ENCODE results near the gene TARS3. TPM values are rescaled to one million over a fixed set of nuclear protein-coding genes. Genes with fewer than 3 reads are reported as not detected.
"Not testable (repeated sequence)": the region's sequence is repeated elsewhere in the genome, so short reads cannot be mapped to it uniquely, and the experiment has no call there.

The TARS3 gene
- total and polyA plus RNA-seq, 4 donors = 2.8 to 20.6 (median 13.2) TPM

DNA sequence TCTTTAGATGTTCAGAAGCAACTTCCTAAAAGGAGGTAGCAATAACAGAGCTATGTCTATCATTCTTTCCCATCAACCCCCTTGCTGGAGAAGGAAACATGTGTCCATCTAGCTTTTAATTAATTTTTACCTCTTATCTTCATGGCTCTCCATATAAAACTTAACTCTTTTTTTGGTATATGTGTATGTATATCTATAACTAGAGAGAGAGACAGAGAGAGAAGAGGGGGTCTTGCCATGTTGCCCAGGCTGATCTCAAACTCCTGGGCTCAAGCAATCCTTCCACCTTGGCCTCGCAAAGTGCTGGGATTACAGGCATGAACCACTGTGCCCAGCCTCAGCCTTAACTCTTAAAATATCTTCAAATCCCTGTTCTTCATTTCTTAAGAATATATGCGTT, 10.6 kb upstream of the TARS3 start:
- DNase-seq; H3K4me3 ChIP-seq (ENCODE audit: low read length in 2 of 2); ATAC-seq (ENCODE audit: low FRiP score); H3K9me3 ChIP-seq (ENCODE audit: control insufficient read depth, low read length); H3K27ac ChIP-seq (ENCODE audit: low read depth in 1 of 2, low read length in 2 of 2); intact Hi-C loops (cut with DNase I); H3K27me3 ChIP-seq (ENCODE audit: control insufficient read depth in 1 of 2, insufficient read depth in 2 of 2, low read length in 1 of 2); H3K36me3 ChIP-seq (ENCODE audit: control insufficient read depth in 1 of 2, insufficient read depth in 2 of 2, low read length in 1 of 2); H3K4me1 ChIP-seq (ENCODE audit: control insufficient read depth in 1 of 2, insufficient read depth in 2 of 2, low read length in 2 of 2): not testable (repeated sequence)
- 96% methylated on average over 2 of the region's 2 CpGs for WGBS, 2 donors

GRCh38 chr15:101733545-101733944, 9.3 kb upstream of the TARS3 start:
- ATAC-seq (ENCODE audit: low FRiP score) = no peak
- H3K27ac ChIP-seq (ENCODE audit: low read depth in 1 of 2, low read length in 2 of 2) = no peak overlapping the region
- 89% methylated on average over 2 of the region's 2 CpGs for WGBS, 2 donors
- intact Hi-C loops (cut with DNase I) = no loop called here
- no peaks in the 10 kb centered on the region for H3K4me1 ChIP-seq (ENCODE audit: control insufficient read depth in 1 of 2, insufficient read depth in 2 of 2, low read length in 2 of 2)
- H3K27me3 ChIP-seq (ENCODE audit: control insufficient read depth in 1 of 2, insufficient read depth in 2 of 2, low read length in 1 of 2) = no peaks in the 10 kb centered on the region
- H3K9me3 ChIP-seq (ENCODE audit: control insufficient read depth, low read length) = no peaks in the 10 kb centered on the region
- H3K4me3 ChIP-seq (ENCODE audit: low read length in 2 of 2) = no peak overlapping the region
- no peak for DNase-seq
- H3K36me3 ChIP-seq (ENCODE audit: control insufficient read depth in 1 of 2, insufficient read depth in 2 of 2, low read length in 1 of 2) = no peaks in the 10 kb centered on the region

DNA sequence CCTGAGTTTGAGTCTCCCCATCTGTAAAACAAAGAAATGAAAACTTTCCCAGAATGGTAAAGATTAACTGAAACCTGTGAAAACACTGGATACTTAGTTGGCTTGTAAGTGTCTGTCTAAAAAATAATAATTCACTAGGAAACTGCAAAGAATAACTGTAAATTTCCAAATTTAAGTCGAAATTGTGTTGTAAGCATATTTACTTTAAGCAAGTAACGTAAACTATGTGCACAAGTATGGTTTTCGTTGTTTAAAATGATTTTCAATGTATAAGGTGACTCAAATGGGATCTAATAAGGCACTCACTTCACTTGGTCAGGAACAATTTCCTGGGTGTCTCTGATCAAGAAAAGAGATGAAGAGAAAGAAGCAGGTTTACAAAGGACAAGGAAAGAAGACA, 8.5 kb upstream of the TARS3 start:
- no peak overlapping the region for H3K27ac ChIP-seq (ENCODE audit: low read depth in 1 of 2, low read length in 2 of 2)
- intact Hi-C loops (cut with DNase I) = no loop called here
- H3K9me3 ChIP-seq (ENCODE audit: control insufficient read depth, low read length) = no peaks in the 10 kb centered on the region
- no peak for DNase-seq
- ATAC-seq (ENCODE audit: low FRiP score) = no peak
- H3K27me3 ChIP-seq (ENCODE audit: control insufficient read depth in 1 of 2, insufficient read depth in 2 of 2, low read length in 1 of 2) = no peaks in the 10 kb centered on the region
- H3K36me3 ChIP-seq (ENCODE audit: control insufficient read depth in 1 of 2, insufficient read depth in 2 of 2, low read length in 1 of 2) = no peaks in the 10 kb centered on the region
- 84 to 90% methylated on average over 3 of the region's 3 CpGs for WGBS, 2 donors
- H3K4me3 ChIP-seq (ENCODE audit: low read length in 2 of 2) = no peak overlapping the region
- no peaks in the 10 kb centered on the region for H3K4me1 ChIP-seq (ENCODE audit: control insufficient read depth in 1 of 2, insufficient read depth in 2 of 2, low read length in 2 of 2)

DNA sequence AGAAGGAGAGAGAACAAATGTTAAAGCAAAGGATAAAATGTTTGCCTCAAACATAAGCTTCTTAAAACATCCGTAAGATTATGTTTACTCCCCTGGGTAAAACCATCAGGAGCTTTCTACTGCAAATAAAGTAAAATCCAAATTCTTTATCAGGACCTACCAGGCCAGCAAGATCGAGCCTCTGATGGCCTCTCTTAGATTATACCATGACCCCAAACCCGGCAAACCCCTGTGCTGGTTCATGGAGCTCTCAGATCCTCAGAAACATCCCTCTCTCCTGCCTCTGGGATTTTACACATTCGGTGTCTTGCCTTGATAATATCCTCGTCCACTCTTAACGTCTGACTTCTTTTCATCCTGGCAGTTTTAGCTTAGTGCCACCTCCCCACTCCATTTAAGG, 7.5 kb upstream of the TARS3 start:
- intact Hi-C loops (cut with DNase I) = no loop called here
- 75 to 79% methylated on average over 6 of the region's 6 CpGs for WGBS, 2 donors
- ATAC-seq (ENCODE audit: low FRiP score) = no peak

GRCh38 chr15:101727186-101727585, 2.9 kb upstream of the TARS3 start:
- intact Hi-C loops (cut with DNase I) = no loop called here
- Histone ChIP-seq H3K27me3 (ENCODE audit: control insufficient read depth in 1 of 2, insufficient read depth in 2 of 2, low read length in 1 of 2) (no peaks in the 10 kb centered on the region), H3K4me3 (ENCODE audit: low read length in 2 of 2) (no peak overlapping the region), H3K9me3 (ENCODE audit: control insufficient read depth, low read length) (no peaks in the 10 kb centered on the region), H3K36me3 (ENCODE audit: control insufficient read depth in 1 of 2, insufficient read depth in 2 of 2, low read length in 1 of 2) (no peaks in the 10 kb centered on the region), H3K4me1 (ENCODE audit: control insufficient read depth in 1 of 2, insufficient read depth in 2 of 2, low read length in 2 of 2) (no peaks in the 10 kb centered on the region), H3K27ac (ENCODE audit: low read depth in 1 of 2, low read length in 2 of 2) (no peak overlapping the region)
- 82 to 86% methylated on average over 1 of the region's 1 CpG for WGBS, 2 donors
- DNase-seq (no peak), ATAC-seq (ENCODE audit: low FRiP score) (no peak)

More for the DNA sequence above, 7.5 kb upstream of the TARS3 start:
- Histone ChIP-seq H3K9me3 (ENCODE audit: control insufficient read depth, low read length) (no peaks in the 10 kb centered on the region), H3K27ac (ENCODE audit: low read depth in 1 of 2, low read length in 2 of 2) (no peak overlapping the region), H3K36me3 (ENCODE audit: control insufficient read depth in 1 of 2, insufficient read depth in 2 of 2, low read length in 1 of 2) (no peaks in the 10 kb centered on the region), H3K27me3 (ENCODE audit: control insufficient read depth in 1 of 2, insufficient read depth in 2 of 2, low read length in 1 of 2) (no peaks in the 10 kb centered on the region), H3K4me3 (ENCODE audit: low read length in 2 of 2) (no peak overlapping the region), H3K4me1 (ENCODE audit: control insufficient read depth in 1 of 2, insufficient read depth in 2 of 2, low read length in 2 of 2) (no peaks in the 10 kb centered on the region)
- no peak for DNase-seq

- intact Hi-C loops (cut with DNase I) = no loop called here
- Histone ChIP-seq H3K4me3 (ENCODE audit: low read length in 2 of 2) (no peak overlapping the region), H3K4me1 (ENCODE audit: control insufficient read depth in 1 of 2, insufficient read depth in 2 of 2, low read length in 2 of 2) (peaks cover 0 to 1% of the 10 kb centered on the region in 2 donors), H3K27ac (ENCODE audit: low read depth in 1 of 2, low read length in 2 of 2) (no peak overlapping the region), H3K27me3 (ENCODE audit: control insufficient read depth in 1 of 2, insufficient read depth in 2 of 2, low read length in 1 of 2) (no peaks in the 10 kb centered on the region), H3K9me3 (ENCODE audit: control insufficient read depth, low read length) (no peaks in the 10 kb centered on the region), H3K36me3 (ENCODE audit: control insufficient read depth in 1 of 2, insufficient read depth in 2 of 2, low read length in 1 of 2) (peaks cover 0 to 2% of the 10 kb centered on the region in 2 donors)
- DNase-seq (no peak), ATAC-seq (ENCODE audit: low FRiP score) (no peak)
- 94% methylated on average over 2 of the region's 2 CpGs for WGBS, 2 donors
Observed at GRCh38 chr15:101725073-101725472, 800 bp upstream of the TARS3 start.

DNA sequence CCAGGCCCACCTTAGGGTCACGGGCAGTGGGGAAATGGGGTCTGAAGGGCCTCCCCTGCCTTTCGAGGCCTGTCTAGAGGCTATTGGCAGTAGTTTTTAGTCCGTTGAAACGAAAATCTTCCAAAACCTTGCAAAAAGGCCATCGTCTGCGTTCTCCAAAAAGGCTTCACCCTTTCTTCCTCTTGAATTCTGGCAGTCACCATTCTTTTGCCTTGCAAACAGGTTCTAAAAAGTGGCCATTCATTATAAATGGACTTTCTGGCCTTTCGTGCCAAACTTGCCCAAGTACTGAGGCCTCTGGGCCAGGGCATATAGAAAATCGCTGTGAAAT, 367 bp upstream of the TARS3 start:
- ATAC-seq (ENCODE audit: low FRiP score) = no peak
- Histone ChIP-seq H3K36me3 (ENCODE audit: control insufficient read depth in 1 of 2, insufficient read depth in 2 of 2, low read length in 1 of 2) (peaks cover 0 to 2% of the 10 kb centered on the region in 2 donors), H3K27ac (ENCODE audit: low read depth in 1 of 2, low read length in 2 of 2) (peak overlapping the region in 1 of 2 donors; percentile 52), H3K9me3 (ENCODE audit: control insufficient read depth, low read length) (no peaks in the 10 kb centered on the region), H3K4me1 (ENCODE audit: control insufficient read depth in 1 of 2, insufficient read depth in 2 of 2, low read length in 2 of 2) (peaks cover 0 to 1% of the 10 kb centered on the region in 2 donors), H3K4me3 (ENCODE audit: low read length in 2 of 2) (peak overlapping the region in 1 of 2 donors; percentile 17), H3K27me3 (ENCODE audit: control insufficient read depth in 1 of 2, insufficient read depth in 2 of 2, low read length in 1 of 2) (no peaks in the 10 kb centered on the region)
- intact Hi-C loops (cut with DNase I) = no loop called here
- 21 to 24% methylated on average over 8 of the region's 8 CpGs for WGBS, 2 donors
- no peak for DNase-seq

DNA sequence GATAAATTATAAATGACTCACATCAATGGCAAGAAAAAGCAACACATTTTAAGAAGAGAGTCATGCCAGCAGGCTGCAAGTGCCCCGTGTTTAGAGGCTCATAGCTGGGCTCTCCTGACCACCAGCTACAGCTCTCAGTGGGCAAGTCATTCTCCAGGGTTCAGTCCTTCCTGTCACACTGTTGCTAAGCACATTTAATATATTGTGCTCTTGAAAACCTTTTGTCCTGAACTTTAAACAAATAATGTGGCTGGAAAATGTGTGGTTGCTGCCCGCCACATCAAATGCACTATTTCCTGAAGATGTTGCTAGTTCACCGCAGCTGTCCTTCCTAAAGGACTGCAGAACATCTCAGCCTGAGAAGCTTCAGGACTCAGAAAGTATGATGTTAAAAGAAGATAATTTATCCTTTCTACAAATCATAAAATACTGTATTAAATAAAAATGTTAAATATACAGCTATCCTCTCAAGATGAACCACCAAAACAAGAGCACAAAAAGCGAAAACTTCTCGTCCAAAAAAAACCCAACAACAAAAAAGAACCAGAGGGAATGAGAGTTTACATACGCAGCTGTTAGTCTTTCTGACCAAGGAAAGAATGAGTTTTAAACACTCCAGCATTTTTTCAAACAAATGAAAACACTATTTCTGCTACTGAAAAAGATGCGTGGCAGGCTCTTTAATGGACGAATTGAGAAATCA, 951 bp downstream of the TARS3 start:
- no peak for ATAC-seq (ENCODE audit: low FRiP score)

GRCh38 chr15:101718896-101719295, 5.4 kb downstream of the TARS3 start:
- intact Hi-C loops (cut with DNase I) = no loop called here
- no peak for ATAC-seq (ENCODE audit: low FRiP score)
- no peak for DNase-seq
- 86 to 90% methylated on average over 3 of the region's 3 CpGs for WGBS, 2 donors
- Histone ChIP-seq H3K4me3 (ENCODE audit: low read length in 2 of 2) (no peak overlapping the region), H3K27me3 (ENCODE audit: control insufficient read depth in 1 of 2, insufficient read depth in 2 of 2, low read length in 1 of 2) (no peaks in the 10 kb centered on the region), H3K27ac (ENCODE audit: low read depth in 1 of 2, low read length in 2 of 2) (no peak overlapping the region), H3K4me1 (ENCODE audit: control insufficient read depth in 1 of 2, insufficient read depth in 2 of 2, low read length in 2 of 2) (peaks cover 0 to 1% of the 10 kb centered on the region in 2 donors), H3K9me3 (ENCODE audit: control insufficient read depth, low read length) (no peaks in the 10 kb centered on the region), H3K36me3 (ENCODE audit: control insufficient read depth in 1 of 2, insufficient read depth in 2 of 2, low read length in 1 of 2) (peaks cover 2 to 9% of the 10 kb centered on the region in 2 donors)

More for the DNA sequence above, 951 bp downstream of the TARS3 start:
- Histone ChIP-seq H3K4me3 (ENCODE audit: low read length in 2 of 2) (peak overlapping the region; percentile 66 to 95), H3K27me3 (ENCODE audit: control insufficient read depth in 1 of 2, insufficient read depth in 2 of 2, low read length in 1 of 2) (no peaks in the 10 kb centered on the region), H3K36me3 (ENCODE audit: control insufficient read depth in 1 of 2, insufficient read depth in 2 of 2, low read length in 1 of 2) (peaks cover 2 to 5% of the 10 kb centered on the region in 2 donors), H3K4me1 (ENCODE audit: control insufficient read depth in 1 of 2, insufficient read depth in 2 of 2, low read length in 2 of 2) (peaks cover 0 to 1% of the 10 kb centered on the region in 2 donors), H3K27ac (ENCODE audit: low read depth in 1 of 2, low read length in 2 of 2) (peak overlapping the region in 1 of 2 donors; percentile 74), H3K9me3 (ENCODE audit: control insufficient read depth, low read length) (no peaks in the 10 kb centered on the region)
- DNase-seq = no peak
- intact Hi-C loops (cut with DNase I) = no loop called here
- WGBS, 2 donors = 4 to 9% methylated on average over 8 of the region's 8 CpGs
